Measurements from ENCODE around the gene LDLR.
A peak's percentile ranks its signal among the peaks of the same experiment; 100 is the strongest.
"Not testable (repeated sequence)": the region's sequence is repeated elsewhere in the genome, so short reads cannot be mapped to it uniquely, and the experiment has no call there.

The LDLR gene

GRCh38 chr19:11069561-11069960 lies 19.7 kb upstream of the LDLR start:
- DNase-seq (ENCODE audit: low spot score) = no peak
- CTCF ChIA-PET = no interaction called here
- POLR2A ChIA-PET (ENCODE audit: low non-redundant PET) = no interaction called here
- 0 out of 2 replicates have a peak overlapping the region, but pooled peaks have one; percentile 3 for H3K27ac ChIP-seq
- no peak for TF ChIP-seq CTCF (conservative IDR thresholded peaks at IDR 0.05; ENCODE audit: low read depth)

- TF ChIP-seq CTCF (conservative IDR thresholded peaks at IDR 0.05; ENCODE audit: low read depth) = no peak
- no peak for DNase-seq (ENCODE audit: low spot score)
- no peak overlapping the region for H3K27ac ChIP-seq
- ChIA-PET POLR2A (ENCODE audit: low non-redundant PET) (no interaction called here), CTCF (interaction anchor here (0.6 kb wide), 1 partner anchor 23 kb away, joined by 3 read pairs; no protein-coding TSS in a partner anchor)
These were observed 19.1 kb upstream of the LDLR start for GRCh38 chr19:11070123-11070522.

GRCh38 chr19:11073568-11073967 lies 15.7 kb upstream of the LDLR start:
- no peak for TF ChIP-seq CTCF (conservative IDR thresholded peaks at IDR 0.05; ENCODE audit: low read depth)
- DNase-seq (ENCODE audit: low spot score) = no peak
- ChIA-PET CTCF (no interaction called here), POLR2A (ENCODE audit: low non-redundant PET) (interaction anchor here (0.6 kb wide), 1 partner anchor 192 kb away, joined by 4 read pairs; no protein-coding TSS in a partner anchor)
- no peak overlapping the region for H3K27ac ChIP-seq

GRCh38 chr19:11076792-11077191 lies 12.5 kb upstream of the LDLR start:
- H3K27ac ChIP-seq; POLR2A ChIA-PET (ENCODE audit: low non-redundant PET); DNase-seq (ENCODE audit: low spot score): not testable (repeated sequence)
- CTCF ChIA-PET = interaction anchor here (0.6 kb wide), 1 partner anchor 660 kb away, joined by 3 read pairs; no protein-coding TSS in a partner anchor

GRCh38 chr19:11078893-11079292 lies 10.4 kb upstream of the LDLR start:
- ChIA-PET POLR2A (ENCODE audit: low non-redundant PET) (no interaction called here), CTCF (no interaction called here)
- TF ChIP-seq CTCF (conservative IDR thresholded peaks at IDR 0.05; ENCODE audit: low read depth) = no peak
- no peak for DNase-seq (ENCODE audit: low spot score)
- no peak overlapping the region for H3K27ac ChIP-seq

GRCh38 chr19:11079999-11080398 lies 9.3 kb upstream of the LDLR start:
- ChIA-PET POLR2A (ENCODE audit: low non-redundant PET) (no interaction called here), CTCF (interaction anchor here (0.6 kb wide), 1 partner anchor 331 kb away, joined by 5 read pairs; no protein-coding TSS in a partner anchor)
- no peak for TF ChIP-seq CTCF (conservative IDR thresholded peaks at IDR 0.05; ENCODE audit: low read depth)
- no peak overlapping the region for H3K27ac ChIP-seq
- DNase-seq (ENCODE audit: low spot score) = no peak

GRCh38 chr19:11087870-11088505 lies 1.3 kb upstream of the LDLR start:
- H3K27ac ChIP-seq = peak overlapping the region; percentile 98
- TF ChIP-seq CTCF (conservative IDR thresholded peaks at IDR 0.05; ENCODE audit: low read depth) = no peak
- ChIA-PET POLR2A (ENCODE audit: low non-redundant PET) (no interaction called here), CTCF (interaction anchor here (0.6 to 0.7 kb wide), 2 partner anchors 38 to 222 kb away, joined by 3 to 5 read pairs; no protein-coding TSS in a partner anchor)
- no peak for DNase-seq (ENCODE audit: low spot score)

Data from RWPE1 (cell line).